ENCODE results near the gene ZNF837.
"Not testable (repeated sequence)": the region's sequence is repeated elsewhere in the genome, so short reads cannot be mapped to it uniquely, and the experiment has no call there.

ZNF837 gene

GRCh38 chr19:58395979-58396627 lies 15.3 kb upstream of the ZNF837 start:
- DNase-seq (ENCODE audit: low read depth), result no peak

- DNase-seq (ENCODE audit: low read depth), result no peak
Measured at GRCh38 chr19:58395220-58395978, 14.6 kb upstream of the ZNF837 start, which contains the start of gene RNF225. Gene RNF225, plus strand, starts transcription at chr19:58395656. Its CDS starts 434 bp downstream, at chr19:58396090.

GRCh38 chr19:58394821-58395219 lies 14.0 kb upstream of the ZNF837 start:
- no peak for DNase-seq (ENCODE audit: low read depth)

GRCh38 chr19:58393725-58394033 lies 12.8 kb upstream of the ZNF837 start:
- no peak for DNase-seq (ENCODE audit: low read depth)

- no peak for DNase-seq (ENCODE audit: low read depth)
Measured at GRCh38 chr19:58392945-58393724, 12.3 kb upstream of the ZNF837 start.

- DNase-seq (ENCODE audit: low read depth), result no peak
Measured at GRCh38 chr19:58388175-58388526, 7.3 kb upstream of the ZNF837 start.

- no peak for DNase-seq (ENCODE audit: low read depth)
Measured at GRCh38 chr19:58387338-58388174, 6.7 kb upstream of the ZNF837 start.

- DNase-seq (ENCODE audit: low read depth), result peak; percentile 89
Measured at GRCh38 chr19:58386576-58387337, 5.9 kb upstream of the ZNF837 start, which contains the start of gene RPS5. Gene RPS5, plus strand, starts transcription at chr19:58387269. Its CDS starts 869 bp downstream, at chr19:58388138.

- no peak for DNase-seq (ENCODE audit: low read depth)
Measured at GRCh38 chr19:58385891-58386575, 5.2 kb upstream of the ZNF837 start.

GRCh38 chr19:58385313-58385890 lies 4.6 kb upstream of the ZNF837 start:
- DNase-seq (ENCODE audit: low read depth), result no peak

- DNase-seq (ENCODE audit: low read depth), result no peak
Measured at GRCh38 chr19:58382997-58383603, 2.3 kb upstream of the ZNF837 start.

- no peak for DNase-seq (ENCODE audit: low read depth)
Measured at GRCh38 chr19:58381460-58382212, 806 bp upstream of the ZNF837 start.

GRCh38 chr19:58380037-58380661 lies 681 bp downstream of the ZNF837 start:
- DNase-seq (ENCODE audit: low read depth), result no peak

GRCh38 chr19:58379246-58379645 lies 1.6 kb downstream of the ZNF837 start:
- DNase-seq (ENCODE audit: low read depth), result no peak

GRCh38 chr19:58376724-58377123 lies 4.1 kb downstream of the ZNF837 start:
- DNase-seq (ENCODE audit: low read depth), result not testable (repeated sequence)

GRCh38 chr19:58374200-58374599 lies 6.6 kb downstream of the ZNF837 start:
- DNase-seq (ENCODE audit: low read depth), result no peak

GRCh38 chr19:58372311-58373133 lies 8.3 kb downstream of the ZNF837 start:
- DNase-seq (ENCODE audit: low read depth), result no peak

Measured in stimulated activated CD8-positive, alpha-beta memory T cell treated with anti-CD3 and anti-CD28 coated beads, Interleukin-12 subunit alpha, Interleukin-12 subunit beta, amount 100 ng/mL, for 4 hours (primary cell).